Neuronal stem cell (in vitro differentiated cells): ENCODE data around the gene LZTS2.

Source experiments
- DNase-seq: peaks from one replicate; pipeline ENCODE4 v3.0.0-alpha.2; 2013; ENCODE audit warnings: low spot score
- H2AFZ ChIP-seq: one replicate; pipeline ENCODE4 v1.6.1; 2013; ENCODE audit warnings: mild to moderate bottlenecking, low read length, inconsistent platforms
- H2AK5ac ChIP-seq: 2 replicates; pipeline ENCODE4 v1.6.1; 2013; ENCODE audit warnings: low read depth, mild to moderate bottlenecking, inconsistent platforms, low read length, moderate library complexity, mixed read lengths
- H2BK120ac ChIP-seq: 2 replicates; pipeline ENCODE4 v1.6.1; 2013; ENCODE audit warnings: low read depth, mild to moderate bottlenecking, inconsistent platforms, low read length, moderate library complexity, mixed read lengths
- H2BK12ac ChIP-seq: one replicate; pipeline ENCODE4 v1.6.1; 2013; ENCODE audit warnings: low read length, inconsistent platforms
- H2BK15ac ChIP-seq: 2 replicates; pipeline ENCODE4 v1.6.1; 2013; ENCODE audit warnings: mild to moderate bottlenecking, low read length, inconsistent platforms, mixed read lengths
- H2BK5ac ChIP-seq: one replicate; pipeline ENCODE4 v1.6.1; 2013; ENCODE audit warnings: inconsistent platforms, mild to moderate bottlenecking, low read length, moderate library complexity
- H3K14ac ChIP-seq: one replicate; pipeline ENCODE4 v1.6.1; 2013; ENCODE audit warnings: low read length, inconsistent platforms
- H3K18ac ChIP-seq: 2 replicates; pipeline ENCODE4 v1.6.1; 2013; ENCODE audit warnings: low read length, inconsistent platforms
- H3K23ac ChIP-seq: 2 replicates; pipeline ENCODE4 v1.6.1; 2013; ENCODE audit warnings: low read depth, mild to moderate bottlenecking, mixed read lengths, low read length, inconsistent platforms; ENCODE audit not compliant: poor library complexity
- H3K27ac ChIP-seq: replicated peaks from 3 replicates; pipeline ENCODE4 v1.5.1; 2013; ENCODE audit warnings: low read length, inconsistent platforms
- H3K27me3 ChIP-seq, 3 experiments: 2 replicates each; pipeline ENCODE4 v1.6.1; 2013; ENCODE audit warnings: low read length in 3 of 3, mild to moderate bottlenecking in 2 of 3, inconsistent platforms in 1 of 3, low read depth in 1 of 3, mixed read lengths in 1 of 3, moderate library complexity in 1 of 3; ENCODE audit not compliant: control insufficient read depth in 3 of 3, insufficient read depth in 3 of 3
- H3K36me3 ChIP-seq, 2 donors: replicated peaks in 1 of 2; 2 replicates each; pipeline ENCODE4 v1.6.1; 2013; ENCODE audit warnings: low read length in 2 of 2; ENCODE audit not compliant: control insufficient read depth in 2 of 2, insufficient read depth in 2 of 2
- H3K4ac ChIP-seq: 2 replicates; pipeline ENCODE4 v1.6.1; 2013; ENCODE audit warnings: inconsistent platforms, mild to moderate bottlenecking, low read length, moderate library complexity
- H3K4me1 ChIP-seq, 2 donors: 1 replicate in 1 of 2; 2 replicates in 1 of 2; pipeline ENCODE4 v1.6.1; 2013; ENCODE audit warnings: low read length in 2 of 2, low read depth in 1 of 2; ENCODE audit not compliant: control insufficient read depth in 2 of 2, insufficient read depth in 1 of 2
- H3K4me2 ChIP-seq: one replicate; pipeline ENCODE4 v1.6.1; 2013; ENCODE audit warnings: mild to moderate bottlenecking, low read length, inconsistent platforms; ENCODE audit not compliant: insufficient read depth, poor library complexity, severe bottlenecking
- H3K4me3 ChIP-seq, 2 donors: 2 replicates each; pipeline ENCODE4 v1.5.1; 2013; ENCODE audit warnings: low read length in 2 of 2, mild to moderate bottlenecking in 2 of 2, inconsistent platforms in 1 of 2, moderate library complexity in 1 of 2
- H3K79me1 ChIP-seq: one replicate; pipeline ENCODE4 v1.6.1; 2013; ENCODE audit warnings: low read depth, mild to moderate bottlenecking, inconsistent platforms, low read length, moderate library complexity
- H3K9ac ChIP-seq: one replicate; pipeline ENCODE4 v1.6.1; 2013; ENCODE audit warnings: mild to moderate bottlenecking, low read depth, low read length, inconsistent platforms; ENCODE audit not compliant: poor library complexity
- H3K9me3 ChIP-seq, 2 donors: replicated peaks in 1 of 2; 2 replicates each; pipeline versions ENCODE3 to v1.6.1; 2013; ENCODE audit warnings: low read length in 2 of 2, mild to moderate bottlenecking in 2 of 2, inconsistent platforms in 1 of 2, low read depth in 1 of 2, mixed read lengths in 1 of 2, moderate library complexity in 1 of 2; ENCODE audit not compliant: control insufficient read depth in 2 of 2, insufficient read depth in 1 of 2
- H4K8ac ChIP-seq: one replicate; pipeline ENCODE4 v1.6.1; 2013; ENCODE audit warnings: low read depth, mild to moderate bottlenecking, inconsistent platforms, low read length, moderate library complexity
- H4K91ac ChIP-seq: one replicate; pipeline ENCODE4 v1.6.1; 2013; ENCODE audit warnings: low read length, low read depth, mild to moderate bottlenecking, inconsistent platforms; ENCODE audit not compliant: poor library complexity
- WGBS, 2 donors: extraction: QIAGEN DNeasy Blood & Tissue Kit; methylation state at CpG; one replicate each; pipeline ENCODE4 v1.1.7; 2013; ENCODE audit warnings: missing lambda C conversion rate in 2 of 2, mixed read lengths in 1 of 2; ENCODE audit not compliant: insufficient read length in 2 of 2, insufficient replicate concordance in 1 of 2; ENCODE audit errors: extremely low coverage in 2 of 2; 5-methylcytosine and 5-hydroxymethylcytosine counted together

LZTS2 gene

GRCh38 chr10:100978901-100979195, 20.8 kb upstream of the LZTS2 start:
- WGBS, 2 donors: no CpG with 5 or more reads among the region's 10 CpGs

DNA sequence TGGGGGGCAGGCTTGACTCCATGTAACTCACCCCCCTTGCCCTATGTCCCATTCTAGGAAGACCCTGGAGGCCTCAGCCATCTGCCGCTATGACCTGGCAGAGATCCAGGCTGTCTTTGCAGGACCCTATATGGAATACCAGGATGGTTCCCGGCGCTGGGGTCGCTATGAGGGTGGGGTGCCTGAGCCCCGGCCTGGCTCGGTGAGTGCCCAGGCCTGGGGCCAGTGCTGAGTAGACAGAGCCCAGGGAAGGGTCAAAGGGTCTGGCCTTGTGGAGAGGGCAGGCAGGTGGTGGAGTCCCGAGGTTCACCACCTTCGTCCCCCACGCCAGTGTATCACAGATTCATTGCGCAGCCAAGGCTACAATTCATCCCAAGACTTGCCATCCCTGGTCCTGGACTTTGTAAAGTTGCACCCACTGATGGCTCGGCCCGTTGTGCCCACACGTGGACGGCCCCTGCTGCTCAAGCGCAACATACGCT, 19.8 kb upstream of the LZTS2 start:
- no peak overlapping the region for H2BK12ac ChIP-seq
- WGBS, 2 donors: no CpG with 5 or more reads among the region's 16 CpGs

More at GRCh38 chr10:100978901-100979195, 20.8 kb upstream of the LZTS2 start:
- Histone ChIP-seq H2BK12ac (no peak overlapping the region), H2BK120ac (no peak overlapping the region), H4K8ac (no peak overlapping the region), H3K9me3 (no peaks in the 10 kb centered on the region), H2BK15ac (no peak overlapping the region), H3K9ac (no peak overlapping the region), H3K4me3 (no peak overlapping the region), H2AFZ (no peak overlapping the region), H2BK5ac (no peak overlapping the region), H3K27ac (no peak overlapping the region), H3K23ac (no peak overlapping the region), H3K14ac (no peak overlapping the region), H3K4ac (no peak overlapping the region), H4K91ac (no peak overlapping the region), H2AK5ac (no peak overlapping the region), H3K4me1 (no peaks in the 10 kb centered on the region), H3K4me2 (no peak overlapping the region), H3K36me3 (peaks cover 38 to 51% of the 10 kb centered on the region in 2 donors), H3K27me3 (no peaks in the 10 kb centered on the region), H3K18ac (no peak overlapping the region), H3K79me1 (no peaks in the 10 kb centered on the region)
- no peak for DNase-seq

DNA sequence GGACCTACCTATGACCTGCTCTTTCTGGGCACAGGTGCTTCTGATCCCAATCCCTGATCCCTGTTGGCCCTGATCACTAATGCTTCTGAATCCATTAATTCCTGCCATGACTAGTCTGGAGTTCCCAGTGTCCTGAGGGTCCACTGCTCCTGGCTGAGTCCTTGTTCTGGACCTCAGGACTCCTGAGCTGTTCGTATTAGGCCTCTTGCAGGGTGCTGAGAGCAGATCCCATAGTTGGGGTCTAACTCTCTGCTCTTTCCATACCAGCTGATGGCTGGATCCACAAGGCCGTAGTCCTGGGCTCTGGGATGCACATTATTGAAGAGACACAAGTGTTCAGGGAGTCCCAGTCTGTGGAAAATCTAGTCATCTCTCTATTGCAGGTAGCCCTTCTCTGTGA, 19.3 kb upstream of the LZTS2 start:
- Histone ChIP-seq H2BK12ac (no peak overlapping the region), H2BK5ac (peak overlapping the region; percentile 3), H3K9ac (no peak overlapping the region), H2AK5ac (no peak overlapping the region), H3K23ac (no peak overlapping the region), H3K27me3 (no peaks in the 10 kb centered on the region), H3K79me1 (no peaks in the 10 kb centered on the region), H3K4me1 (no peaks in the 10 kb centered on the region), H3K9me3 (no peaks in the 10 kb centered on the region), H3K4ac (no peak overlapping the region), H4K8ac (no peak overlapping the region), H3K4me2 (no peak overlapping the region), H3K18ac (no peak overlapping the region), H3K27ac (no peak overlapping the region), H2BK15ac (no peak overlapping the region), H4K91ac (no peak overlapping the region), H3K14ac (no peak overlapping the region), H2BK120ac (no peak overlapping the region), H3K36me3 (peaks cover 39 to 66% of the 10 kb centered on the region in 2 donors), H3K4me3 (no peak overlapping the region), H2AFZ (no peak overlapping the region)
- DNase-seq: no peak
- no CpG with 5 or more reads among the region's 2 CpGs for WGBS, 2 donors

More for the DNA sequence above, 19.8 kb upstream of the LZTS2 start:
- Histone ChIP-seq H3K27ac (no peak overlapping the region), H3K23ac (no peak overlapping the region), H3K9ac (no peak overlapping the region), H3K14ac (no peak overlapping the region), H3K9me3 (no peaks in the 10 kb centered on the region), H3K27me3 (no peaks in the 10 kb centered on the region), H2BK15ac (no peak overlapping the region), H2AFZ (no peak overlapping the region), H3K18ac (no peak overlapping the region), H3K4me1 (no peaks in the 10 kb centered on the region), H2BK120ac (no peak overlapping the region), H3K4me3 (no peak overlapping the region), H3K4ac (no peak overlapping the region), H3K36me3 (peaks cover 38 to 61% of the 10 kb centered on the region in 2 donors), H3K79me1 (no peaks in the 10 kb centered on the region), H2BK5ac (peak overlapping the region; percentile 3), H2AK5ac (no peak overlapping the region), H4K8ac (no peak overlapping the region), H4K91ac (no peak overlapping the region), H3K4me2 (no peak overlapping the region)
- DNase-seq: no peak

DNA sequence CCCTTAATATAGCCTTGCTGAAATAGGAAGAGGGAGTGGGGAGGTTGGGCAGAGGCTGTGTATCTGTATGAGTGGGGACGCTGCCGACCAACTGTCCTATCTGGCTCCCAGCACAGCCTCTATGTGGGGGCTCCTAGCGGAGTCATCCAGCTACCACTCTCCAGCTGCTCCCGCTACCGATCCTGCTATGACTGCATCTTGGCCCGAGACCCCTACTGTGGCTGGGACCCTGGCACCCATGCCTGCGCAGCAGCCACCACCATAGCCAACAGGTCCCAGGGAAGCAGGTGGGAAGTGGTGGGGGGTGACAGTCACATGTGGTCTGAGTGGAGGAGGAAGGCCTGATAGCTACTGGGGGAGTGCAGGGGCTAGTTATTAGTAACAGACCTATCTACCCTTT, 18.9 kb upstream of the LZTS2 start:
- no peak overlapping the region for H2BK15ac ChIP-seq
- no peak overlapping the region for H3K4ac ChIP-seq
- no peak overlapping the region for H4K91ac ChIP-seq
- no peak overlapping the region for H3K4me3 ChIP-seq
- H3K9me3 ChIP-seq: no peaks in the 10 kb centered on the region
- no peak overlapping the region for H2BK12ac ChIP-seq
- H3K18ac ChIP-seq: no peak overlapping the region
- peaks cover 39 to 70% of the 10 kb centered on the region in 2 donors for H3K36me3 ChIP-seq
- no peak overlapping the region for H3K9ac ChIP-seq
- H3K79me1 ChIP-seq: no peaks in the 10 kb centered on the region
- H3K23ac ChIP-seq: no peak overlapping the region
- WGBS, 2 donors: no CpG with 5 or more reads among the region's 7 CpGs
- no peak overlapping the region for H3K27ac ChIP-seq
- no peak overlapping the region for H3K4me2 ChIP-seq
- H2AK5ac ChIP-seq: no peak overlapping the region
- no peak overlapping the region for H2BK5ac ChIP-seq
- no peak overlapping the region for H2AFZ ChIP-seq
- H3K4me1 ChIP-seq: no peaks in the 10 kb centered on the region
- DNase-seq: no peak
- no peak overlapping the region for H2BK120ac ChIP-seq
- no peaks in the 10 kb centered on the region for H3K27me3 ChIP-seq
- H4K8ac ChIP-seq: no peak overlapping the region
- no peak overlapping the region for H3K14ac ChIP-seq
